GM13977 (cell line): ENCODE measurements around the gene GRAMD1A.
"Not testable (repeated sequence)": the region's sequence is repeated elsewhere in the genome, so short reads cannot be mapped to it uniquely, and the experiment has no call there.

ENCODE experiments used
- DNase-seq: peaks from one replicate; pipeline ENCODE4 v3.0.0; 2012; ENCODE audit warnings: low spot score
- CTCF ChIP-seq: IDR thresholded peaks from 2 replicates; pipeline ENCODE4 v1.5.1; 2012; ENCODE audit warnings: mild to moderate bottlenecking, control low read depth; ENCODE audit not compliant: insufficient read depth; ENCODE audit errors: extremely low read depth, missing control alignments
- in situ Hi-C: fragments of 300-500 bp; cut with MboI; formaldehyde crosslinking; loops from one replicate; pipeline ENCODE4 v1.12.0; 2022; ENCODE audit warnings: low sequenced_read_pairs, low pct_unique_long_range_greater_than_20kb, mixed read lengths, inconsistent platforms; ENCODE audit not compliant: unreplicated experiment

The GRAMD1A gene

GRCh38 chr19:34989298-34989697 lies 10.8 kb upstream of the GRAMD1A start:
- in situ Hi-C loops = no loop called here
- no peak for TF ChIP-seq CTCF
- no peak for DNase-seq

- TF ChIP-seq CTCF = no peak
- DNase-seq = peak; percentile 58
- in situ Hi-C loops = no loop called here
Measured at GRCh38 chr19:34990578-34991192, 9.4 kb upstream of the GRAMD1A start.

GRCh38 chr19:34991542-34992333 lies 8.4 kb upstream of the GRAMD1A start:
- DNase-seq = no peak
- TF ChIP-seq CTCF = no peak
- in situ Hi-C loops = no loop called here

GRCh38 chr19:34992582-34992981 lies 7.5 kb upstream of the GRAMD1A start:
- in situ Hi-C loops, DNase-seq: not testable (repeated sequence)

GRCh38 chr19:34994286-34994642 lies 5.9 kb upstream of the GRAMD1A start:
- in situ Hi-C loops = no loop called here
- no peak for TF ChIP-seq CTCF
- no peak for DNase-seq

- no peak for DNase-seq
- in situ Hi-C loops = no loop called here
- no peak for TF ChIP-seq CTCF
Measured at GRCh38 chr19:34994643-34995541, 5.2 kb upstream of the GRAMD1A start.

- in situ Hi-C loops = no loop called here
- TF ChIP-seq CTCF = no peak
- no peak for DNase-seq
Measured at GRCh38 chr19:34995551-34995950, 4.6 kb upstream of the GRAMD1A start.
